WERI-Rb-1 (cell line): Measurements from ENCODE around the gene KCNK2.

Experiments
- DNase-seq: peaks from one replicate; pipeline ENCODE4 v3.0.0-alpha.2; 2020
- H3K27ac ChIP-seq: fragments of 250-450 bp; sonication (Bioruptor Pico); 2 replicates; pipeline ENCODE4 v1.5.1; 2020; ENCODE audit warnings: mild to moderate bottlenecking, moderate library complexity
- H3K27me3 ChIP-seq: fragments of 250-450 bp; sonication (Bioruptor Pico); 2 replicates; pipeline ENCODE4 v1.5.1; 2021; ENCODE audit warnings: mild to moderate bottlenecking, low read depth, moderate library complexity; ENCODE audit not compliant: insufficient read depth, severe bottlenecking
- H3K36me3 ChIP-seq: fragments of 250-450 bp; sonication (Bioruptor Pico); 2 replicates; pipeline ENCODE4 v1.5.1; 2020; ENCODE audit warnings: mild to moderate bottlenecking, moderate library complexity
- H3K4me3 ChIP-seq: 2 replicates; pipeline ENCODE4 v1.5.1; 2011; ENCODE audit warnings: low read depth, mild to moderate bottlenecking, control low read depth, low read length
- H3K9me3 ChIP-seq: fragments of 250-450 bp; sonication (Bioruptor Pico); 2 replicates; pipeline ENCODE4 v1.5.1; 2021; ENCODE audit warnings: mild to moderate bottlenecking, moderate library complexity; ENCODE audit not compliant: severe bottlenecking
- TF ChIP-seq, protein P1 (sequence below): IDR thresholded peaks from 2 replicates; pipeline ENCODE4 v1.5.1; 2011; ENCODE audit warnings: low read depth, mild to moderate bottlenecking, control low read depth, inconsistent platforms, low read length

Gene KCNK2

GRCh38 chr1:215256936-215257679 lies 174.6 kb downstream of the KCNK2 start:
- no peaks in the 10 kb centered on the region for H3K36me3 ChIP-seq
- H3K27me3 ChIP-seq = no peaks in the 10 kb centered on the region
- no peak for DNase-seq
- no peaks in the 10 kb centered on the region for H3K9me3 ChIP-seq
- H3K27ac ChIP-seq = no peak overlapping the region
- TF ChIP-seq, protein P1, sequence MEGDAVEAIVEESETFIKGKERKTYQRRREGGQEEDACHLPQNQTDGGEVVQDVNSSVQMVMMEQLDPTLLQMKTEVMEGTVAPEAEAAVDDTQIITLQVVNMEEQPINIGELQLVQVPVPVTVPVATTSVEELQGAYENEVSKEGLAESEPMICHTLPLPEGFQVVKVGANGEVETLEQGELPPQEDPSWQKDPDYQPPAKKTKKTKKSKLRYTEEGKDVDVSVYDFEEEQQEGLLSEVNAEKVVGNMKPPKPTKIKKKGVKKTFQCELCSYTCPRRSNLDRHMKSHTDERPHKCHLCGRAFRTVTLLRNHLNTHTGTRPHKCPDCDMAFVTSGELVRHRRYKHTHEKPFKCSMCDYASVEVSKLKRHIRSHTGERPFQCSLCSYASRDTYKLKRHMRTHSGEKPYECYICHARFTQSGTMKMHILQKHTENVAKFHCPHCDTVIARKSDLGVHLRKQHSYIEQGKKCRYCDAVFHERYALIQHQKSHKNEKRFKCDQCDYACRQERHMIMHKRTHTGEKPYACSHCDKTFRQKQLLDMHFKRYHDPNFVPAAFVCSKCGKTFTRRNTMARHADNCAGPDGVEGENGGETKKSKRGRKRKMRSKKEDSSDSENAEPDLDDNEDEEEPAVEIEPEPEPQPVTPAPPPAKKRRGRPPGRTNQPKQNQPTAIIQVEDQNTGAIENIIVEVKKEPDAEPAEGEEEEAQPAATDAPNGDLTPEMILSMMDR = no peak
- no peak overlapping the region for H3K4me3 ChIP-seq

GRCh38 chr1:215260711-215261110 lies 178.2 kb downstream of the KCNK2 start:
- no peaks in the 10 kb centered on the region for H3K36me3 ChIP-seq
- H3K9me3 ChIP-seq = no peaks in the 10 kb centered on the region
- no peak overlapping the region for H3K4me3 ChIP-seq
- no peaks in the 10 kb centered on the region for H3K27me3 ChIP-seq
- H3K27ac ChIP-seq = no peak overlapping the region
- TF ChIP-seq, protein P1 = no peak
- DNase-seq = no peak

GRCh38 chr1:215262106-215262505 lies 179.6 kb downstream of the KCNK2 start:
- Histone ChIP-seq H3K27me3 (no peaks in the 10 kb centered on the region), H3K27ac (no peak overlapping the region), H3K9me3 (no peaks in the 10 kb centered on the region), H3K36me3 (no peaks in the 10 kb centered on the region), H3K4me3 (no peak overlapping the region)
- TF ChIP-seq, protein P1 = no peak
- DNase-seq = no peak

- H3K9me3 ChIP-seq = no peaks in the 10 kb centered on the region
- H3K27ac ChIP-seq = no peak overlapping the region
- no peak overlapping the region for H3K4me3 ChIP-seq
- H3K36me3 ChIP-seq = no peaks in the 10 kb centered on the region
- TF ChIP-seq, protein P1 = no peak
- DNase-seq = no peak
- no peaks in the 10 kb centered on the region for H3K27me3 ChIP-seq
Measured at GRCh38 chr1:215263636-215264035, 181.1 kb downstream of the KCNK2 start.

- no peaks in the 10 kb centered on the region for H3K27me3 ChIP-seq
- TF ChIP-seq, protein P1 = no peak
- no peak overlapping the region for H3K27ac ChIP-seq
- no peaks in the 10 kb centered on the region for H3K36me3 ChIP-seq
- H3K9me3 ChIP-seq = no peaks in the 10 kb centered on the region
- no peak for DNase-seq
- H3K4me3 ChIP-seq = no peak overlapping the region
Measured at GRCh38 chr1:215264649-215265048, 182.1 kb downstream of the KCNK2 start.

- no peaks in the 10 kb centered on the region for H3K36me3 ChIP-seq
- DNase-seq = no peak
- TF ChIP-seq, protein P1 = no peak
- no peaks in the 10 kb centered on the region for H3K27me3 ChIP-seq
- no peak overlapping the region for H3K4me3 ChIP-seq
- no peak overlapping the region for H3K27ac ChIP-seq
- no peaks in the 10 kb centered on the region for H3K9me3 ChIP-seq
Measured at GRCh38 chr1:215267495-215267894, 185.0 kb downstream of the KCNK2 start.
